Stimulated activated CD4-positive, alpha-beta T cell treated with anti-CD3 and anti-CD28 coated beads, TNF-alpha, amount 100 ng/mL, for 48 hours (primary cell): Measurements from ENCODE around the gene ZNF438.
"Not testable (repeated sequence)": the region's sequence is repeated elsewhere in the genome, so short reads cannot be mapped to it uniquely, and the experiment has no call there.

Source experiments
- DNase-seq, 3 donors: peaks; one replicate each; pipeline ENCODE4 v3.0.0-alpha.2; 2020; ENCODE audit warnings: low read depth in 3 of 3

ZNF438 gene

GRCh38 chr10:30986053-30986555 is 45.6 kb downstream of the ZNF438 start:
- DNase-seq = no peak

GRCh38 chr10:30985512-30985911 is 46.2 kb downstream of the ZNF438 start:
- DNase-seq = no peak

- DNase-seq = no peak
Measured at GRCh38 chr10:30984563-30985328, 46.9 kb downstream of the ZNF438 start.

- not testable (repeated sequence) for DNase-seq
Measured at GRCh38 chr10:30983209-30983608, 48.5 kb downstream of the ZNF438 start.

GRCh38 chr10:30980951-30981616 is 50.6 kb downstream of the ZNF438 start:
- DNase-seq = no peak

- no peak for DNase-seq
Measured at GRCh38 chr10:30979956-30980355, 51.7 kb downstream of the ZNF438 start.

GRCh38 chr10:30978843-30979242 is 52.8 kb downstream of the ZNF438 start:
- DNase-seq = no peak

GRCh38 chr10:30977385-30977784 is 54.3 kb downstream of the ZNF438 start:
- no peak for DNase-seq

GRCh38 chr10:30974773-30975415 is 56.8 kb downstream of the ZNF438 start:
- DNase-seq = no peak

- DNase-seq = no peak
Measured at GRCh38 chr10:30974355-30974754, 57.3 kb downstream of the ZNF438 start.

GRCh38 chr10:30973737-30974136 is 57.9 kb downstream of the ZNF438 start:
- DNase-seq = no peak

- DNase-seq = no peak
Measured at GRCh38 chr10:30970760-30971460, 60.8 kb downstream of the ZNF438 start.

GRCh38 chr10:30968711-30969110 is 63.0 kb downstream of the ZNF438 start:
- no peak for DNase-seq

- DNase-seq = no peak
Measured at GRCh38 chr10:30967650-30968410, 63.8 kb downstream of the ZNF438 start.

GRCh38 chr10:30963992-30964930 is 67.4 kb downstream of the ZNF438 start:
- no peak for DNase-seq

GRCh38 chr10:30962522-30962921 is 69.1 kb downstream of the ZNF438 start:
- DNase-seq = no peak

GRCh38 chr10:30959836-30960210 is 71.8 kb downstream of the ZNF438 start:
- DNase-seq = no peak

- not testable (repeated sequence) for DNase-seq
Measured at GRCh38 chr10:30949218-30949617, 82.4 kb downstream of the ZNF438 start.

GRCh38 chr10:30944005-30944404 is 87.7 kb downstream of the ZNF438 start:
- DNase-seq = no peak

- no peak for DNase-seq
Measured at GRCh38 chr10:30943451-30943850, 88.2 kb downstream of the ZNF438 start.
